Liver (tissue), 9 donors: ENCODE measurements around the gene NCBP1. TPM values are rescaled to one million over a fixed set of nuclear protein-coding genes. Genes with fewer than 3 reads are reported as not detected.

ENCODE experiments used
- DNase-seq: peaks from one replicate; pipeline ENCODE4 v3.0.0-alpha.2; 2017; ENCODE audit warnings: low spot score
- H3K27ac ChIP-seq, 2 donors: one replicate each; pipeline ENCODE4 v1.7.0; 2013; ENCODE audit warnings: inconsistent platforms in 2 of 2, low read length in 2 of 2, control low read depth in 1 of 2, low read depth in 1 of 2, mild to moderate bottlenecking in 1 of 2
- H3K27me3 ChIP-seq, 4 donors: one replicate each; pipeline versions ENCODE4 v1.6.1 to v1.7.0; 2013; ENCODE audit warnings: low read length in 3 of 4, inconsistent platforms in 1 of 4, mild to moderate bottlenecking in 1 of 4, moderate library complexity in 1 of 4; ENCODE audit not compliant: control insufficient read depth in 4 of 4, insufficient read depth in 4 of 4
- H3K36me3 ChIP-seq, 4 donors: one replicate each; pipeline versions ENCODE4 v1.6.1 to v1.7.0; 2013; ENCODE audit warnings: low read length in 3 of 4, mild to moderate bottlenecking in 3 of 4, low read depth in 1 of 4, moderate library complexity in 1 of 4; ENCODE audit not compliant: control insufficient read depth in 4 of 4, insufficient read depth in 3 of 4
- H3K4me1 ChIP-seq, 4 donors: one replicate each; pipeline versions ENCODE4 v1.6.1 to v1.7.0; 2013; ENCODE audit warnings: low read length in 3 of 4, mild to moderate bottlenecking in 3 of 4, moderate library complexity in 1 of 4; ENCODE audit not compliant: control insufficient read depth in 4 of 4, insufficient read depth in 4 of 4
- H3K4me3 ChIP-seq, 3 donors: one replicate each; pipeline versions ENCODE4 v1.6.1 to v1.7.0; 2013; ENCODE audit warnings: low read length in 3 of 3, control low read depth in 1 of 3, low read depth in 1 of 3, mild to moderate bottlenecking in 1 of 3
- H3K9ac ChIP-seq, 2 donors: one replicate each; pipeline ENCODE4 v1.7.0; 2013; ENCODE audit warnings: low read length in 2 of 2, mild to moderate bottlenecking in 2 of 2, moderate library complexity in 2 of 2, control low read depth in 1 of 2, low read depth in 1 of 2
- H3K9me3 ChIP-seq, 4 donors: one replicate each; pipeline versions ENCODE4 v1.6.1 to v1.7.0; 2013; ENCODE audit warnings: low read length in 3 of 4; ENCODE audit not compliant: control insufficient read depth in 4 of 4
- ATF3 ChIP-seq: IDR thresholded peaks from 2 replicates; pipeline ENCODE4 v1.6.1; 2016; ENCODE audit warnings: antibody characterized with exemption
- CTCF ChIP-seq: fragments of 150-350 bp; IDR thresholded peaks from 2 replicates; pipeline ENCODE4 v1.5.1; 2017; ENCODE audit warnings: improper control_type of control experiment, low read depth, low read length; ENCODE audit not compliant: missing input control
- EGR1 ChIP-seq, 2 donors: IDR thresholded peaks; 2 replicates each; pipeline ENCODE4 v1.6.1; 2016 to 2018; ENCODE audit warnings: antibody characterized with exemption in 2 of 2, low read depth in 2 of 2
- FOXA2 ChIP-seq: IDR thresholded peaks from 2 replicates; pipeline ENCODE4 v1.6.1; 2016; ENCODE audit warnings: antibody characterized with exemption
- GABPA ChIP-seq, 2 donors: IDR thresholded peaks in 1 of 2; conservative IDR thresholded peaks in 1 of 2; 2 replicates each; pipeline ENCODE4 v1.6.1; 2016; ENCODE audit warnings: antibody characterized with exemption in 2 of 2, mild to moderate bottlenecking in 1 of 2, moderate library complexity in 1 of 2
- HNF4A ChIP-seq, 2 donors: conservative IDR thresholded peaks; 2 replicates each; pipeline ENCODE4 v1.6.1; 2016; ENCODE audit warnings: antibody characterized with exemption in 2 of 2, mild to moderate bottlenecking in 2 of 2
- HNF4G ChIP-seq: IDR thresholded peaks from 2 replicates; pipeline ENCODE4 v1.6.1; 2016; ENCODE audit warnings: antibody characterized with exemption
- JUND ChIP-seq, 2 donors: IDR thresholded peaks; 2 replicates each; pipeline ENCODE4 v1.6.1; 2016; ENCODE audit warnings: antibody characterized with exemption in 2 of 2
- MAX ChIP-seq: IDR thresholded peaks from 2 replicates; pipeline ENCODE4 v1.6.1; 2016; ENCODE audit warnings: antibody characterized with exemption
- NR2F2 ChIP-seq: IDR thresholded peaks from 2 replicates; pipeline ENCODE4 v1.6.1; 2016; ENCODE audit warnings: antibody characterized with exemption
- RAD21 ChIP-seq, 2 donors: IDR thresholded peaks; 2 replicates each; pipeline ENCODE4 v1.6.1; 2016; ENCODE audit warnings: antibody characterized with exemption in 2 of 2, mild to moderate bottlenecking in 2 of 2
- REST ChIP-seq: IDR thresholded peaks from 2 replicates; pipeline ENCODE4 v1.6.1; 2016; ENCODE audit warnings: antibody characterized with exemption, mild to moderate bottlenecking
- RXRA ChIP-seq, 2 donors: IDR thresholded peaks; 2 replicates each; pipeline ENCODE4 v1.6.1; 2017 to 2018; ENCODE audit warnings: antibody characterized with exemption in 2 of 2, mild to moderate bottlenecking in 1 of 2
- SP1 ChIP-seq: IDR thresholded peaks from 2 replicates; pipeline ENCODE4 v1.6.1; 2018; ENCODE audit warnings: antibody characterized with exemption, mild to moderate bottlenecking
- TAF1 ChIP-seq: conservative IDR thresholded peaks from 2 replicates; pipeline ENCODE4 v1.6.1; 2016; ENCODE audit warnings: antibody characterized with exemption, mild to moderate bottlenecking
- YY1 ChIP-seq: IDR thresholded peaks from 2 replicates; pipeline ENCODE4 v1.6.1; 2016; ENCODE audit warnings: antibody characterized with exemption, mild to moderate bottlenecking
- ZBTB33 ChIP-seq: IDR thresholded peaks from 2 replicates; pipeline ENCODE4 v1.6.1; 2016; ENCODE audit warnings: antibody characterized with exemption
- WGBS: extraction: QIAGEN DNeasy Blood & Tissue Kit; methylation state at CpG from one replicate; pipeline ENCODE4 v1.1.7; 2013; 5-methylcytosine and 5-hydroxymethylcytosine counted together
- polyA plus RNA-seq, 2 donors: library from polyadenylated mRNA; stranded (reverse) in 1 of 2; unstranded in 1 of 2; fragments of 200-250 nt in 1 of 2; fragments of >200 nt in 1 of 2; fragmentation: Nextera tagmentation in 1 of 2; extraction: Ambion mirVana in 1 of 2; gene quantifications; one replicate each; pipeline versions ENCODE4 v1.2.1 to v1.2.3, GENCODE V29; 2013 to 2015
- total RNA-seq, 2 donors: library from RNA; depleted of rRNA; stranded (reverse); fragments of >200 nt; gene quantifications; one replicate each; pipeline ENCODE4 v1.2.3, GENCODE V29; 2014
- donor health status: healthy.
- donor health status: healthy.
- donor health status: healthy.
- donor health status: healthy.
- donor health status: healthy.

NCBP1 gene
- total and polyA plus RNA-seq, 4 donors: 6.6 to 16.6 (median 12.5) TPM

GRCh38 chr9:97696803-97697601 is 63.4 kb downstream of the NCBP1 start, which contains the start of gene XPA:
Gene XPA (minus strand): TSS chr9:97697340. CDS start chr9:97697292, 48 bp downstream.
- Histone ChIP-seq H3K4me1 (peaks cover 5 to 29% (median 28%) of the 10 kb centered on the region in 4 donors), H3K9me3 (no peaks in the 10 kb centered on the region), H3K27ac (peak within 1 kb of the TSS; percentile 86 to 91), H3K36me3 (peaks cover 0 to 3% (median 0%) of the 10 kb centered on the region in 4 donors), H3K27me3 (no peaks in the 10 kb centered on the region), H3K4me3 (peak within 1 kb of the TSS; percentile 56 to 92 (median 82)), H3K9ac (peak within 1 kb of the TSS; percentile 63 to 98)
- DNase-seq: peak; percentile 94
- TF ChIP-seq REST (peak; percentile 74), SP1 (peak; percentile 47), CTCF (peak; percentile 3), RXRA (IDR thresholded peaks at IDR 0.05) (peak; percentile 14 to 44), ZBTB33 (no peak), JUND (IDR thresholded peaks at IDR 0.05) (no peak), YY1 (peak; percentile 85), HNF4A (conservative IDR thresholded peaks at IDR 0.05) (peak in 1 of 2 donors; percentile 29), RAD21 (IDR thresholded peaks at IDR 0.05) (peak in 1 of 2 donors; percentile 5)
- under 1% methylated on average over 82 of the region's 82 CpGs for WGBS

GRCh38 chr9:97697837-97698236 is 64.2 kb downstream of the NCBP1 start:
- H3K27me3 ChIP-seq: no peaks in the 10 kb centered on the region
- DNase-seq: no peak
- H3K36me3 ChIP-seq: peaks cover 0 to 3% (median 0%) of the 10 kb centered on the region in 4 donors
- peak overlapping the region in 2 of 3 donors; percentile 47 to 82 for H3K4me3 ChIP-seq
- H3K9me3 ChIP-seq: no peaks in the 10 kb centered on the region
- H3K27ac ChIP-seq: peak overlapping the region; percentile 86 to 91
- peak overlapping the region; percentile 15 to 87 for H3K9ac ChIP-seq
- WGBS: 67% methylated on average over 1 of the region's 1 CpG
- H3K4me1 ChIP-seq: peaks cover 5 to 29% (median 28%) of the 10 kb centered on the region in 4 donors
- TF ChIP-seq RAD21 (IDR thresholded peaks at IDR 0.05): no peak
- no peak for TF ChIP-seq TAF1
- TF ChIP-seq GABPA (IDR thresholded peaks at IDR 0.05 in 1 of 2, conservative IDR thresholded peaks at IDR 0.05 in 1 of 2): no peak
- TF ChIP-seq NR2F2: no peak
- TF ChIP-seq REST: no peak
- TF ChIP-seq HNF4A (conservative IDR thresholded peaks at IDR 0.05): no peak
- TF ChIP-seq RXRA (IDR thresholded peaks at IDR 0.05): no peak
- no peak for TF ChIP-seq FOXA2
- no peak for TF ChIP-seq MAX
- TF ChIP-seq ATF3: no peak
- no peak for TF ChIP-seq HNF4G
- TF ChIP-seq EGR1 (IDR thresholded peaks at IDR 0.05; ENCODE audit: low read depth in 2 of 2): no peak
